SK-N-MC (cell line): Measurements from ENCODE around the gene REC114.
"Not testable (repeated sequence)": the region's sequence is repeated elsewhere in the genome, so short reads cannot be mapped to it uniquely, and the experiment has no call there.

Experiments
- DNase-seq: peaks from one replicate; pipeline ENCODE4 v3.0.0-alpha.2; 2011; ENCODE audit warnings: low read depth, low spot score
- H3K27ac ChIP-seq: fragments of 200-600 bp; sonication (generic); 2 replicates; pipeline ENCODE4 v1.5.1; 2016; ENCODE audit warnings: mixed run types
- H3K36me3 ChIP-seq: fragments of 200-600 bp; sonication (generic); 2 replicates; pipeline ENCODE4 v1.6.1; 2017; ENCODE audit warnings: antibody characterized with exemption, low read length, mixed read lengths; ENCODE audit not compliant: insufficient read depth
- H3K4me3 ChIP-seq: fragments of 200-600 bp; sonication (generic); 2 replicates; pipeline ENCODE4 v1.5.1; 2016
- H3K9ac ChIP-seq: fragments of 200-600 bp; sonication (generic); 2 replicates; pipeline ENCODE4 v1.8.0; 2017; ENCODE audit warnings: mixed run types, mixed read lengths; ENCODE audit not compliant: insufficient read length
- H3K9me3 ChIP-seq: fragments of 200-600 bp; sonication (generic); 2 replicates; pipeline ENCODE4 v1.6.1; 2017; ENCODE audit warnings: low read depth, mild to moderate bottlenecking, antibody characterized with exemption, low read length, moderate library complexity, mixed read lengths
- EZH2 ChIP-seq: fragments of 200-600 bp; sonication (generic); IDR thresholded peaks from one replicate; pipeline ENCODE4 v1.6.1; 2017; ENCODE audit warnings: antibody characterized with exemption
- FOXP2 ChIP-seq: optimal IDR thresholded peaks from 2 replicates; pipeline ENCODE3; 2011; ENCODE audit warnings: mild to moderate bottlenecking, moderate library complexity; ENCODE audit not compliant: insufficient read depth; ENCODE audit errors: extremely low read length, control extremely low read depth
- POLR2AphosphoS5 ChIP-seq: IDR thresholded peaks from 2 replicates; pipeline ENCODE4 v1.6.1; 2012; ENCODE audit warnings: mild to moderate bottlenecking, low read depth, low read length, borderline replicate concordance

REC114 gene

GRCh38 chr15:73474785-73475184, 31.8 kb downstream of the REC114 start:
- DNase-seq = no peak
- TF ChIP-seq FOXP2 (no peak), POLR2AphosphoS5 (no peak), EZH2 (no peak)

GRCh38 chr15:73476704-73477216, 33.8 kb downstream of the REC114 start:
- no peak overlapping the region for H3K27ac ChIP-seq
- DNase-seq = no peak
- no peak overlapping the region for H3K9ac ChIP-seq
- H3K9me3 ChIP-seq = no peaks in the 10 kb centered on the region
- H3K4me3 ChIP-seq = no peak overlapping the region
- H3K36me3 ChIP-seq = no peaks in the 10 kb centered on the region
- TF ChIP-seq POLR2AphosphoS5 (no peak), EZH2 (no peak), FOXP2 (no peak)

More at GRCh38 chr15:73474785-73475184, 31.8 kb downstream of the REC114 start:
- no peaks in the 10 kb centered on the region for H3K36me3 ChIP-seq
- no peak overlapping the region for H3K9ac ChIP-seq
- no peak overlapping the region for H3K4me3 ChIP-seq
- no peak overlapping the region for H3K27ac ChIP-seq
- H3K9me3 ChIP-seq = no peaks in the 10 kb centered on the region

GRCh38 chr15:73480050-73480449, 37.1 kb downstream of the REC114 start:
- H3K9ac ChIP-seq = no peak overlapping the region
- no peaks in the 10 kb centered on the region for H3K36me3 ChIP-seq
- no peak overlapping the region for H3K4me3 ChIP-seq
- no peaks in the 10 kb centered on the region for H3K9me3 ChIP-seq
- no peak overlapping the region for H3K27ac ChIP-seq
- no peak for TF ChIP-seq FOXP2
- TF ChIP-seq EZH2 = no peak
- no peak for DNase-seq

GRCh38 chr15:73482166-73482565, 39.2 kb downstream of the REC114 start:
- no peaks in the 10 kb centered on the region for H3K9me3 ChIP-seq
- no peak for DNase-seq
- H3K36me3 ChIP-seq = no peaks in the 10 kb centered on the region
- H3K4me3 ChIP-seq = no peak overlapping the region
- no peak overlapping the region for H3K27ac ChIP-seq
- TF ChIP-seq POLR2AphosphoS5 (no peak), FOXP2 (no peak), EZH2 (no peak)
- H3K9ac ChIP-seq = no peak overlapping the region

- TF ChIP-seq POLR2AphosphoS5 = no peak
- no peak for TF ChIP-seq FOXP2
- no peak for TF ChIP-seq EZH2
- no peak for DNase-seq
- Histone ChIP-seq H3K36me3 (no peaks in the 10 kb centered on the region), H3K27ac (no peak overlapping the region), H3K9ac (no peak overlapping the region), H3K9me3 (no peaks in the 10 kb centered on the region), H3K4me3 (no peak overlapping the region)
Observed at GRCh38 chr15:73483053-73483452, 40.1 kb downstream of the REC114 start.

- H3K36me3 ChIP-seq = no peaks in the 10 kb centered on the region
- TF ChIP-seq EZH2 = no peak
- TF ChIP-seq FOXP2 = no peak
- TF ChIP-seq POLR2AphosphoS5 = no peak
- no peak overlapping the region for H3K27ac ChIP-seq
- no peak overlapping the region for H3K4me3 ChIP-seq
- H3K9ac ChIP-seq = no peak overlapping the region
- no peak for DNase-seq
- no peaks in the 10 kb centered on the region for H3K9me3 ChIP-seq
Observed at GRCh38 chr15:73485372-73485771, 42.4 kb downstream of the REC114 start.

GRCh38 chr15:73485885-73486284, 42.9 kb downstream of the REC114 start:
- H3K9ac ChIP-seq, H3K27ac ChIP-seq, H3K9me3 ChIP-seq, DNase-seq, H3K4me3 ChIP-seq, H3K36me3 ChIP-seq: not testable (repeated sequence)

- DNase-seq = no peak
- Histone ChIP-seq H3K4me3 (no peak overlapping the region), H3K27ac (no peak overlapping the region), H3K9ac (no peak overlapping the region), H3K36me3 (no peaks in the 10 kb centered on the region), H3K9me3 (no peaks in the 10 kb centered on the region)
- TF ChIP-seq FOXP2 = no peak
- no peak for TF ChIP-seq POLR2AphosphoS5
- no peak for TF ChIP-seq EZH2
Observed at GRCh38 chr15:73488698-73489097, 45.7 kb downstream of the REC114 start.

- Histone ChIP-seq H3K27ac (no peak overlapping the region), H3K9ac (no peak overlapping the region), H3K4me3 (no peak overlapping the region), H3K9me3 (no peaks in the 10 kb centered on the region), H3K36me3 (no peaks in the 10 kb centered on the region)
- TF ChIP-seq EZH2 (no peak), POLR2AphosphoS5 (no peak), FOXP2 (no peak)
- no peak for DNase-seq
Observed at GRCh38 chr15:73493922-73494321, 51.0 kb downstream of the REC114 start.

- H3K9me3 ChIP-seq = no peaks in the 10 kb centered on the region
- TF ChIP-seq POLR2AphosphoS5 (no peak), FOXP2 (no peak), EZH2 (no peak)
- DNase-seq = no peak
- no peaks in the 10 kb centered on the region for H3K36me3 ChIP-seq
- no peak overlapping the region for H3K9ac ChIP-seq
- no peak overlapping the region for H3K4me3 ChIP-seq
- no peak overlapping the region for H3K27ac ChIP-seq
Observed at GRCh38 chr15:73495181-73495580, 52.2 kb downstream of the REC114 start.
